HL-60 (cell line): Measurements from ENCODE around the gene SLC25A23.

Experiments
- TF ChIP-seq, protein P1 (sequence below): IDR thresholded peaks from one replicate; pipeline ENCODE4 v1.5.1; 2011; ENCODE audit warnings: low read length, control low read depth, inconsistent platforms; ENCODE audit not compliant: insufficient read depth
- TF ChIP-seq, protein P2 (sequence below): IDR thresholded peaks from 2 replicates; pipeline ENCODE4 v1.6.1; 2012; ENCODE audit warnings: low read depth; ENCODE audit not compliant: insufficient replicate concordance

DNA sequence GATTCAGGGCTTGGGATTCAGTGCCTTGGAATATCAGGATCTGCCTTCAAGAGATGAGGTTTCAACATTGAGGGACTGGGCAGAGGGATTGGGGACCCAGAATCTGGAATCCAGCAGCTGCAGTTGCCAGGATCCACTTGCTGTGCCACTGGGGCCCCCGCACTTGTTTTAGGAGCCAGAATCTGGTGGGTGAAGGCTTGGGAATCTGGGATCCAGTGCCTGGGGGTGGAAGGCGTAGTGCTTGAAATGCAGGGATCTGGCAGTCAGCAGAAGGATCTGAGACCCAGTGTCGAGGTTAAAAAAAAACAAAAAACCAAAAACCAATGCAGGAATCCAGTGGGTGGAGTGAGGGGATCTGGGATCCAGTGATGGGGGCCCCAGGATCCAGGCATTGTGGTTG is 18.7 kb downstream of the SLC25A23 start:
- TF ChIP-seq, protein P1, sequence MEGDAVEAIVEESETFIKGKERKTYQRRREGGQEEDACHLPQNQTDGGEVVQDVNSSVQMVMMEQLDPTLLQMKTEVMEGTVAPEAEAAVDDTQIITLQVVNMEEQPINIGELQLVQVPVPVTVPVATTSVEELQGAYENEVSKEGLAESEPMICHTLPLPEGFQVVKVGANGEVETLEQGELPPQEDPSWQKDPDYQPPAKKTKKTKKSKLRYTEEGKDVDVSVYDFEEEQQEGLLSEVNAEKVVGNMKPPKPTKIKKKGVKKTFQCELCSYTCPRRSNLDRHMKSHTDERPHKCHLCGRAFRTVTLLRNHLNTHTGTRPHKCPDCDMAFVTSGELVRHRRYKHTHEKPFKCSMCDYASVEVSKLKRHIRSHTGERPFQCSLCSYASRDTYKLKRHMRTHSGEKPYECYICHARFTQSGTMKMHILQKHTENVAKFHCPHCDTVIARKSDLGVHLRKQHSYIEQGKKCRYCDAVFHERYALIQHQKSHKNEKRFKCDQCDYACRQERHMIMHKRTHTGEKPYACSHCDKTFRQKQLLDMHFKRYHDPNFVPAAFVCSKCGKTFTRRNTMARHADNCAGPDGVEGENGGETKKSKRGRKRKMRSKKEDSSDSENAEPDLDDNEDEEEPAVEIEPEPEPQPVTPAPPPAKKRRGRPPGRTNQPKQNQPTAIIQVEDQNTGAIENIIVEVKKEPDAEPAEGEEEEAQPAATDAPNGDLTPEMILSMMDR: no peak
- TF ChIP-seq, protein P2, sequence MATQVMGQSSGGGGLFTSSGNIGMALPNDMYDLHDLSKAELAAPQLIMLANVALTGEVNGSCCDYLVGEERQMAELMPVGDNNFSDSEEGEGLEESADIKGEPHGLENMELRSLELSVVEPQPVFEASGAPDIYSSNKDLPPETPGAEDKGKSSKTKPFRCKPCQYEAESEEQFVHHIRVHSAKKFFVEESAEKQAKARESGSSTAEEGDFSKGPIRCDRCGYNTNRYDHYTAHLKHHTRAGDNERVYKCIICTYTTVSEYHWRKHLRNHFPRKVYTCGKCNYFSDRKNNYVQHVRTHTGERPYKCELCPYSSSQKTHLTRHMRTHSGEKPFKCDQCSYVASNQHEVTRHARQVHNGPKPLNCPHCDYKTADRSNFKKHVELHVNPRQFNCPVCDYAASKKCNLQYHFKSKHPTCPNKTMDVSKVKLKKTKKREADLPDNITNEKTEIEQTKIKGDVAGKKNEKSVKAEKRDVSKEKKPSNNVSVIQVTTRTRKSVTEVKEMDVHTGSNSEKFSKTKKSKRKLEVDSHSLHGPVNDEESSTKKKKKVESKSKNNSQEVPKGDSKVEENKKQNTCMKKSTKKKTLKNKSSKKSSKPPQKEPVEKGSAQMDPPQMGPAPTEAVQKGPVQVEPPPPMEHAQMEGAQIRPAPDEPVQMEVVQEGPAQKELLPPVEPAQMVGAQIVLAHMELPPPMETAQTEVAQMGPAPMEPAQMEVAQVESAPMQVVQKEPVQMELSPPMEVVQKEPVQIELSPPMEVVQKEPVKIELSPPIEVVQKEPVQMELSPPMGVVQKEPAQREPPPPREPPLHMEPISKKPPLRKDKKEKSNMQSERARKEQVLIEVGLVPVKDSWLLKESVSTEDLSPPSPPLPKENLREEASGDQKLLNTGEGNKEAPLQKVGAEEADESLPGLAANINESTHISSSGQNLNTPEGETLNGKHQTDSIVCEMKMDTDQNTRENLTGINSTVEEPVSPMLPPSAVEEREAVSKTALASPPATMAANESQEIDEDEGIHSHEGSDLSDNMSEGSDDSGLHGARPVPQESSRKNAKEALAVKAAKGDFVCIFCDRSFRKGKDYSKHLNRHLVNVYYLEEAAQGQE: no peak
